NCI-H1694 treated with DMSO at 0.1 percent for 48 hours (cell line): ENCODE data around the gene IRF4.

Source experiments
- DNase-seq: peaks from one replicate; lab custom pipeline; 2025; lab: John Stamatoyannopoulos, UW

Gene IRF4

DNA sequence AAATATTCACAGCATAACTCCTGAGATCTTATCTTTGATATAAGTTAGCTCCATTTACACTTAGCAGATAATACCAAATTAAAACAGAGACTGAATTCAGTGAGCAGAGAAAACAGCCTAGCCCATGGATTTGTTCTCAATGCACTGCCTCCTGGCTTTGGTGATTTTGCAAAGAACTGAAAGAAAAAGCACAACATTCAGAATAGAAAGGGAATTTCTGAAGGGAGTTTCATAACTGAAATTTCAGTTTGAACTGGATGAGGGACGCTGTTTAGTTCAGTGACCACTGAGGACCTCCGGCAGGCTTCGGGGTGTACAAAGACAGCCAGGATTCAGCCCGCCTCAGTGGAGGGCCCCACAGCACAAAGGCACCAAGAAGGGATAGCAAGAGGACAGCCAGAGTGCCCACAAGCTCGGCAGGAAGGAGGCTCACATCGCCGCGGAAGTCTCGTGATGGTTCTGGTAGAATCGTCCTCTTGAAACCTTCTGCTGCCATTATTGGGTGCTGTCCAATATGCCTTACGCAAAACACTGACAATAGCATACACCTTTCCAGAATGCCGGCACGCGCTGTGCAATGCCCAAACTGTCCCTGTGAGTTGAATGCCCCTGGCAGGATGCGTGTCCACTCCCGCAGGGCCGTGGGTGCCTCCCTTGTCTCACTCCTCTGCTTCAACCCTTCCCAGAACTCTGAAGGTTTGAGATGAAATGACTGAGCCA lies 9.7 kb upstream of the IRF4 start:
- no peak for DNase-seq

DNA sequence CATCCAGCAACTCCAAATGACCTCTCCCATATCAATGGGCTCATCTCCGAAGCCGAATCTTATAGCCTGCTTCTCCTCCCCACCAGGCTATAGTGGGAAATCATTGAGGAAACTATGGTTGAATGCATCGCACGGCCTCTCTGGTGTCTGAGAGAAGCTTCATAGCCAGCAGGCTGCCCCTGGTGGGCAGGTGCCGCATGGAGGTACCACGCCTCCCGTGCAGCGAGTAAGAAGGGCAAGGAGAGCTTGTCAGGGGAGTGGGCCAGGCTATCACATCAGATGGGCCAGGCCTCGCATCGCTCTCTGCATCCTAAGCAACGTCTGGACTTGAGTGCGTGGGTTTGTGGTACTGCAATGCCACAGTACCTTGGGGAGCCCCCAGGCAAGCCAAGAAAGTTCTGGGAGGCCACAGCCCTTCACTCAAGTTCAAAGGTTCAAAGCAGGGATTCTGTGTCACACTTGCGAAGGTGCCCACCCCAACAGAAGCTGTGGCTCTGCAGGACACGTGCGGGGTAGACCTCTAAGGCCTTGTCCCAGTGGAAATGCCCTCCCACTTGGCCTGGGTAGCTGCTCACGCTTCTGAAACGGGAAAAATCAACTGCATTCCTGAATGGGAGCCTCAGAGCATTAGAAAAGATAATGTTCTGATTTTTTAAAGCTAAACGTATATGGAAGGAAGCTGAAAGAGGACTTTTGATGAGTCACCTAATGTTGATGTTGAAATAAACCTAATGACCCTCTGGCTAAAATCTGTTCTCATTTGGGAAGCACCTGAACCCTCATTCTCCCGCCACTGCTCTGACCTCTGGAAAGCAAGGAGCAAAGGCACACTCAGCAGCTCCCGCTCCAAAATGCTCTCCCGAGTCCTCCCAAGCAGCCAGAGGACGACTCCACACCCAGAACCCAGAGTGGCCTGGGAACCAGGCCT lies 8.4 kb upstream of the IRF4 start:
- no peak for DNase-seq

DNA sequence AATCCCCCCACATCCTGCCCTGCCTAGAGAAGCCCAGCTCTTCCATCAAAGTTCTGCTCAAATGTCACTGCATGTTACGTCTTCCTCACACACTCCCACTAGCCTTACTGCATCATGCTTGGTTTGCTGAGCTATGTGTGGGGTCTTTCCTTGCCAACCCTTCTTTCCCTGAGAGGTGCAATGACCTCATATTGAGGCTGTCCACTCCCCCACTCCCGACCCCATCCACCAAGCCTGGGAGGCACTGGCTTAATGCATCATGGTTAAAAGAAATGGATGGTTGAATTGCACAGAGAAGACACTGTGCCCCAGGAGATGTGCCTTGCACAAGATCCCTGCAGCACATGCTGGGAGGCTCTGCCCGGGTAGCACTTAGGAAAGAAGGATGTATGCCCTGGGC lies 7.7 kb upstream of the IRF4 start:
- DNase-seq = no peak

DNA sequence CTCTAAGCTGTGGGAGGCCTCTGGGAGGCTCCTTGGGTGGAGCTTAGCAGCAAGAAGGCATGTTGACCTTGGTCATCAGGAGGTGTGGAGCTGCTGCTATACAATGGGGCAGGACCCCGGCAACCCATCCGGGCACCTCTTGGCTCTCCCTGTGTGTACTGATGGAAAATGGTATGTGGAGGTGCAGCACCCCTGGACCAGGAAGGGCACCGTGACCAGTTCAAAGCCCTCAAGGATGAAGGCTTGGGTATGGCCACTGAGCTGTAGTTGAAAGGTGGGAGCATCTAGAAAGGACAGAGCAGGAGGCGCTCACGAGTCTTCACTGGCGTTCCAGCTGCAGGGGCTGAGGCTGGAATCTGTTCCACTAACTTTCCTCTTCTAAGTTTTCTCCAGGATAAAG lies 6.7 kb upstream of the IRF4 start:
- DNase-seq = no peak

- no peak for DNase-seq
Measured at GRCh38 chr6:385614-386013, 5.9 kb upstream of the IRF4 start.

DNA sequence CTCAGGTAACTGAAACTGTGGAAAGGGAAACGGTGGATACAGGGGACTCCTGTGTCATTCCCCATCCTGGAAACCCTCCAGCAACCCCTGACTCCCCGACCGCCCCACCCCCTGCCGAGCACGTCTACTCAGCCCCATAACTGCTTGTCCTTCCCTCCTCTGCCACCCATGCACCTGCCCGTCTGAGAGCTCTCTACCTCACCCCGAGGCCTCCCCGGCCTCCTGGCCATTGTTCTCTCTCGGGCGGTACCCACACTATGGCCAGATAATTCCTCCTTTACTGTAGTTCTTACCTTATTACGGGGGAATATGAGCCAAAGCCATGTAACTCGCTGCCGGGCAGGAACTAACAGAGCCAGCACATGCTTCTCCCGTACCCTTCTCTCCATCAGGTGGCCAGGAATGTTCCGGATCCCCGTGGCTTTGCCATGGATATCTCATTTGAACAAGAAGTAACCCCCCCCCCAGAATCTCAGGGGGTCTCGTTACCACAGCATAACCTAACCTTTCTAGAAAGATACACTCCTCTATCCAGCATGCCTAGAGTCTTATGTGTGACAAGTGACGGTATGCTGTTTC lies 4.8 kb upstream of the IRF4 start:
- DNase-seq = no peak

GRCh38 chr6:387293-387741 lies 4.2 kb upstream of the IRF4 start:
- DNase-seq = no peak

GRCh38 chr6:388202-388903 lies 3.2 kb upstream of the IRF4 start:
- no peak for DNase-seq

DNA sequence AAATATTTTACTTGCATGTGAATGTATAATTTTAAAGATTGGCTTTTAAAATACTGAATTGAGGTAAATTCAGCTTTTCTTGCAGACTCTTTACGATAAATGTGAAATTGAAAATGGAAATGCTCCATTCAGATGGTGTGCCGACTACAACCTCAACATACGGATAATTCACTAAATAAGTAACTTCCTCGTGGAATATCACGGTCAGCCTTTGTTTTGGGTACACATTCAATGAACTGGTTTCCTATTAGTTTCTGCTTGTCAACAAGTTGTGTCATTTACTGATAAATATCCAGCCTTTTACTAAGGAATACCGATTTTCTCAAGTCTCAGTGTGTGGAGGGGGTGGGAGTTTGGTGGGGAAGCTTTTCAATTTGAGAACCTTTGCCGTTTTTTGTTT lies 2.4 kb upstream of the IRF4 start:
- no peak for DNase-seq

- DNase-seq = no peak
Measured at GRCh38 chr6:389622-390021, 1.9 kb upstream of the IRF4 start.

- no peak for DNase-seq
Measured at GRCh38 chr6:390914-391558, 516 bp upstream of the IRF4 start.

- DNase-seq = no peak
Measured at GRCh38 chr6:392441-393390, 1.2 kb downstream of the IRF4 start.

GRCh38 chr6:393391-394221 lies 2.1 kb downstream of the IRF4 start:
- DNase-seq = no peak

DNA sequence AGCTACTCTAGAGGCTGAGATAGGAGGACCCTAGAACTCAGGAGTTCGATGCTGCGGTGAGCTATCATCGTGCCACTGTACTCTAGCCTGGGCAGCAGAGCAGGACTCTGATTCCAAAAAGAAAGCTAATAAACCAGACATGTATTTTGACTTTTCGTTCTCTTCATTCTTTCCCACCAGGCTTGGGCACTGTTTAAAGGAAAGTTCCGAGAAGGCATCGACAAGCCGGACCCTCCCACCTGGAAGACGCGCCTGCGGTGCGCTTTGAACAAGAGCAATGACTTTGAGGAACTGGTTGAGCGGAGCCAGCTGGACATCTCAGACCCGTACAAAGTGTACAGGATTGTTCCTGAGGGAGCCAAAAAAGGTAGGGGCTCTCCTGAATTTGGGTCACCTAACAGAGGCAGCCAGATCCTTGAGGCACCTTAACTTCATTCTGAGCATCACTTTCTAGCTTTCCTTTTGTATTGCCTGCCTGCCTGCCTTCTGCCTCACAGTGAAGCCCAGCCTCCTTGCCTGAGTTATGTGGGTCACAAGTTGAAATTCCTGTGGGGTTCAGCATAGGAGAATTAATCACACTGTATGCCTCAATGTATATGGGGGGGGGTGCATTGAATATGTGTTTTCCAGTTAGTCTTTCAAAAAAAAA lies 3.2 kb downstream of the IRF4 start:
- no peak for DNase-seq

DNA sequence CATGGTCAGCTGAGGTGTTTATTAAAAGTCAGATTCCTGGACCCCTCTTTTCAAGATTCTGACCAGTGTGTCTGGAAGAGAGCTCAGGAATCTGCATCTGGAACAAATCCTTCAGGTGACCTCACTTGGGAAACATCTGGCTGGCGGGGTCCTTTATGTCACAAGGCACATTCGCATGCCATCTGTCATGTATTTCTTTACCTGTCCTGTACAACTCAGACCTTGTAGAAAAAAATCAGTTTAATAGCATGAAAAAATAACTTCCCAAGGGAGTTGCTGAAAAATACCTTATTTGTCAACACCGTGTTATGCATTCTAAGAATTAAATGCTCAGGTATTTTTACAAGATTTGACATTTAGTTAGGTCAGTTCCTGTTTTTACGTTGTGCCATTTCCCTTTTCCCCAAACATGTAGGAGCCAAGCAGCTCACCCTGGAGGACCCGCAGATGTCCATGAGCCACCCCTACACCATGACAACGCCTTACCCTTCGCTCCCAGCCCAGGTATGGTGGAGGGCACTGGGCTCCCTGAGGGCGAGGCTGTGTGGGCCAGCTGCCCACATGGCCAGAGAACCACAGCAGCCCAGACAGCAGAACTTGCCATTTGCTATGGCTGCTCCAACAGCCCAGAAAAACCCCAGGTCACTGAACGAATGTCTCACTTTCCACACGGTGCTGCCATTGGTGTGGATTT lies 4.0 kb downstream of the IRF4 start:
- DNase-seq = no peak

GRCh38 chr6:396126-396520 lies 4.6 kb downstream of the IRF4 start:
- no peak for DNase-seq

DNA sequence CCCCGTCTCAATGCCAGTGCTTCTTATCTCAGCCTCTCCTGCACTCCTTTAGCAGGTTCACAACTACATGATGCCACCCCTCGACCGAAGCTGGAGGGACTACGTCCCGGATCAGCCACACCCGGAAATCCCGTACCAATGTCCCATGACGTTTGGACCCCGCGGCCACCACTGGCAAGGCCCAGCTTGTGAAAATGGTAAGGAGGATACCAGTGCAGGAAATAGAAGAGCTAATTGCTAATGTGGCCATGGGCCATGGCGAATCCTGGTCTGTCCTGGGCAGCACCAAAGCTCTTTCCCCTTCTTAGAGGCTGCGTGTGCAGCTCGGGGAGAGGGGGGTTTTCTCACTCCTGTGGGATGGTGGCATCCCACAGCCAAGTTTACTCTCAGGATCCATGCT lies 5.5 kb downstream of the IRF4 start:
- DNase-seq = no peak

DNA sequence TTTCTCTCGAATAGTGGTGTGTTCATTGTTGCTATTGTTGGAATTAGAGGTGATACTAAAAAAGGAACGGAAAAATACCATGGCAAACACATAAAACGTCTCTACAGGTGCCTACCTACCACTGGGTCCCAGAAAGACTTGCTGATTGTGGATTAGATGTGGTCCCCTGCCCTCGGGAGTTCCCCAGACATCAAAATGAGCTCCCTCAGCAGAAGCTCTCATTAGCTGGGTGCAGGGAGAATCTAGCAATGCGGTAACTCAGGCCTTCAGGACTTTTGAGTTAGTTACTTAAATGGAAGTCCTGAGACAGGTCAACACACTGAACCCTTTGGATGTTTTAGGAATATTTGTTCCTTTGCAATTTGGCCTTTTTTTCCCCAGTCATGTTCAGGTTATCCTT lies 6.1 kb downstream of the IRF4 start:
- DNase-seq = no peak

GRCh38 chr6:398065-398464 lies 6.5 kb downstream of the IRF4 start:
- no peak for DNase-seq
